Osteoblast (primary cell): ENCODE data around the gene FAM114A1. TPM values are rescaled to one million over a fixed set of nuclear protein-coding genes. Genes with fewer than 3 reads are reported as not detected.
"Not testable (repeated sequence)": the region's sequence is repeated elsewhere in the genome, so short reads cannot be mapped to it uniquely, and the experiment has no call there.

Experiments used
- DNase-seq: peaks from one replicate; pipeline ENCODE4 v3.0.0; 2011; ENCODE audit warnings: low spot score, mixed read lengths; ENCODE audit not compliant: insufficient read length; ENCODE audit errors: missing footprints
- H2AFZ ChIP-seq: 2 replicates; pipeline ENCODE4 v1.6.0; 2011; ENCODE audit warnings: mild to moderate bottlenecking, low read length
- H3K27ac ChIP-seq: 2 replicates; pipeline ENCODE4 v1.5.1; 2011; ENCODE audit warnings: mild to moderate bottlenecking, low read depth, low read length, moderate library complexity
- H3K27me3 ChIP-seq: 2 replicates; pipeline ENCODE4 v1.6.0; 2012; ENCODE audit warnings: mild to moderate bottlenecking, control low read depth, inconsistent platforms, low read length, moderate library complexity; ENCODE audit not compliant: insufficient read depth
- H3K36me3 ChIP-seq: 2 replicates; pipeline ENCODE4 v1.5.1; 2011; ENCODE audit warnings: mild to moderate bottlenecking, low read length, control low read depth, moderate library complexity; ENCODE audit not compliant: insufficient read depth
- H3K4me1 ChIP-seq: 2 replicates; pipeline ENCODE4 v1.5.1; 2011; ENCODE audit warnings: mild to moderate bottlenecking, low read length, control low read depth, moderate library complexity; ENCODE audit not compliant: insufficient read depth
- H3K4me2 ChIP-seq: 2 replicates; pipeline ENCODE4 v1.6.0; 2011; ENCODE audit warnings: mild to moderate bottlenecking, low read length; ENCODE audit not compliant: insufficient read depth
- H3K4me3 ChIP-seq: fragments of 200-600 bp; sonication (generic); 3 replicates; pipeline ENCODE4 v1.5.1; 2012; ENCODE audit warnings: mild to moderate bottlenecking, low read length, inconsistent platforms; ENCODE audit not compliant: insufficient read depth
- H3K79me2 ChIP-seq: 2 replicates; pipeline ENCODE4 v1.6.0; 2012; ENCODE audit warnings: mild to moderate bottlenecking, low read length, control low read depth, inconsistent platforms; ENCODE audit not compliant: insufficient read depth
- H3K9me3 ChIP-seq: 2 replicates; pipeline ENCODE4 v1.5.1; 2011; ENCODE audit warnings: low read depth, low read length, control low read depth
- H4K20me1 ChIP-seq: 2 replicates; pipeline ENCODE4 v1.6.0; 2012; ENCODE audit warnings: mild to moderate bottlenecking, low read length, control low read depth; ENCODE audit not compliant: insufficient read depth
- total RNA-seq: library from RNA; depleted of rRNA; stranded (reverse); fragments of >200 nt; gene quantifications from 2 replicates; pipeline ENCODE4 v1.2.3, GENCODE V29; 2012
- TF ChIP-seq, protein P1 (sequence below): IDR thresholded peaks from 2 replicates; pipeline ENCODE4 v1.5.1; 2011; ENCODE audit warnings: mild to moderate bottlenecking, low read depth, low read length, moderate library complexity; ENCODE audit errors: extremely low read depth

The FAM114A1 gene
- total RNA-seq, 1 donor = 392 TPM

- H4K20me1 ChIP-seq = no peaks in the 10 kb centered on the region
- H2AFZ ChIP-seq = no peak overlapping the region
- H3K4me1 ChIP-seq = no peaks in the 10 kb centered on the region
- H3K9me3 ChIP-seq = no peaks in the 10 kb centered on the region
- no peaks in the 10 kb centered on the region for H3K27me3 ChIP-seq
- no peak overlapping the region for H3K4me3 ChIP-seq
- no peak for DNase-seq
- no peak overlapping the region for H3K27ac ChIP-seq
- no peaks in the 10 kb centered on the region for H3K79me2 ChIP-seq
- H3K4me2 ChIP-seq = no peak overlapping the region
- TF ChIP-seq, protein P1, sequence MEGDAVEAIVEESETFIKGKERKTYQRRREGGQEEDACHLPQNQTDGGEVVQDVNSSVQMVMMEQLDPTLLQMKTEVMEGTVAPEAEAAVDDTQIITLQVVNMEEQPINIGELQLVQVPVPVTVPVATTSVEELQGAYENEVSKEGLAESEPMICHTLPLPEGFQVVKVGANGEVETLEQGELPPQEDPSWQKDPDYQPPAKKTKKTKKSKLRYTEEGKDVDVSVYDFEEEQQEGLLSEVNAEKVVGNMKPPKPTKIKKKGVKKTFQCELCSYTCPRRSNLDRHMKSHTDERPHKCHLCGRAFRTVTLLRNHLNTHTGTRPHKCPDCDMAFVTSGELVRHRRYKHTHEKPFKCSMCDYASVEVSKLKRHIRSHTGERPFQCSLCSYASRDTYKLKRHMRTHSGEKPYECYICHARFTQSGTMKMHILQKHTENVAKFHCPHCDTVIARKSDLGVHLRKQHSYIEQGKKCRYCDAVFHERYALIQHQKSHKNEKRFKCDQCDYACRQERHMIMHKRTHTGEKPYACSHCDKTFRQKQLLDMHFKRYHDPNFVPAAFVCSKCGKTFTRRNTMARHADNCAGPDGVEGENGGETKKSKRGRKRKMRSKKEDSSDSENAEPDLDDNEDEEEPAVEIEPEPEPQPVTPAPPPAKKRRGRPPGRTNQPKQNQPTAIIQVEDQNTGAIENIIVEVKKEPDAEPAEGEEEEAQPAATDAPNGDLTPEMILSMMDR = no peak
- no peaks in the 10 kb centered on the region for H3K36me3 ChIP-seq
Observed at GRCh38 chr4:38957893-38958292, 90.3 kb downstream of the FAM114A1 start.

DNA sequence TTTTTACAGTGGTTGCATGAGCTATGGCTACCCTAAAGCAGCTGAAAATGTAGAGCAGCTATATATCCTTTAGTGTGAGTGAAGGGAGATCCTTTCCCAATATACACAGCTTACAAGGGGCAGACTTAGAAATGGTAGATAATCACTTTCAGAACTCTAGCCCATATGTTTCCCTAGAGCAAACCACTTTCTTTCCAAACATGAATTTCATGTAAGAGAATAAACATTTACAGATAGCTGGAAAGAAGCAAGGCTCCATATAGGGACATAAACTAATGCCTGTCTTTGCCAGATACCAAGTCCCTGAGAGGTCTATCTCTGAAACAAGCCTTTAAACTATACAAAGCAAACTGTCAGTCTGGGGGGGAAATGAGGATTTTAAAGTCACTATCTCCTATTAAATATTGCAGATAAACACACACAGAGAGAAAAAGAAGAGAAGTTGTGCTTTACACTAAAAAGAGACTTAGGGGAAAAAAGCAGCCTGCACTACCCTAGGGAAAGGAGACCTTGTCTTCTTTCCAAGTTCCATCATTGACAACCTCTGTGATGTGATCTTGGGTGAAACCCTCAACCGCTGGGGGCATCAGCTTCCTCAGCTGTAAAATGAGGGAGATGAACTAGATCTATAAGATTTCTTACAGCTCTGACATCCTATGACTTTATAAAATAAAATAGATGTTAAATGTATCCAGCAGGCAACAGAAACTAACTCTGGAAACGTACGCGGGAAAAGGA lies 91.0 kb downstream of the FAM114A1 start:
- Histone ChIP-seq H3K4me1 (no peaks in the 10 kb centered on the region), H3K4me2 (no peak overlapping the region), H4K20me1 (no peaks in the 10 kb centered on the region), H3K27ac (no peak overlapping the region), H3K36me3 (no peaks in the 10 kb centered on the region), H3K27me3 (no peaks in the 10 kb centered on the region), H3K4me3 (no peak overlapping the region), H3K79me2 (no peaks in the 10 kb centered on the region), H3K9me3 (no peaks in the 10 kb centered on the region), H2AFZ (no peak overlapping the region)
- TF ChIP-seq, protein P1 = no peak
- no peak for DNase-seq

GRCh38 chr4:38959248-38959647 lies 91.6 kb downstream of the FAM114A1 start:
- not testable (repeated sequence) for H4K20me1 ChIP-seq, H3K36me3 ChIP-seq, H3K27ac ChIP-seq, H3K4me1 ChIP-seq, H3K27me3 ChIP-seq, H3K79me2 ChIP-seq, DNase-seq, H2AFZ ChIP-seq, H3K4me3 ChIP-seq, H3K9me3 ChIP-seq, H3K4me2 ChIP-seq

GRCh38 chr4:38964942-38965775 lies 97.6 kb downstream of the FAM114A1 start:
- H2AFZ ChIP-seq = no peak overlapping the region

More at GRCh38 chr4:38964942-38965775, 97.6 kb downstream of the FAM114A1 start:
- H3K4me2 ChIP-seq = no peak overlapping the region
- no peaks in the 10 kb centered on the region for H3K36me3 ChIP-seq
- peaks cover 8% of the 10 kb centered on the region for H3K4me1 ChIP-seq
- DNase-seq = no peak
- TF ChIP-seq, protein P1 = no peak
- H4K20me1 ChIP-seq = no peaks in the 10 kb centered on the region
- H3K79me2 ChIP-seq = no peaks in the 10 kb centered on the region
- H3K27me3 ChIP-seq = no peaks in the 10 kb centered on the region
- no peaks in the 10 kb centered on the region for H3K9me3 ChIP-seq
- no peak overlapping the region for H3K27ac ChIP-seq
- no peak overlapping the region for H3K4me3 ChIP-seq
